GM18520 (cell line): ENCODE data around the gene AGO4.
"Not testable (repeated sequence)": the region's sequence is repeated elsewhere in the genome, so short reads cannot be mapped to it uniquely, and the experiment has no call there.

ENCODE experiments used
- ATAC-seq: cut with Tn5 transposase; IDR thresholded peaks from one replicate; pipeline ENCODE4 v1.9.1; 2021; ENCODE audit not compliant: unreplicated experiment

AGO4 gene

DNA sequence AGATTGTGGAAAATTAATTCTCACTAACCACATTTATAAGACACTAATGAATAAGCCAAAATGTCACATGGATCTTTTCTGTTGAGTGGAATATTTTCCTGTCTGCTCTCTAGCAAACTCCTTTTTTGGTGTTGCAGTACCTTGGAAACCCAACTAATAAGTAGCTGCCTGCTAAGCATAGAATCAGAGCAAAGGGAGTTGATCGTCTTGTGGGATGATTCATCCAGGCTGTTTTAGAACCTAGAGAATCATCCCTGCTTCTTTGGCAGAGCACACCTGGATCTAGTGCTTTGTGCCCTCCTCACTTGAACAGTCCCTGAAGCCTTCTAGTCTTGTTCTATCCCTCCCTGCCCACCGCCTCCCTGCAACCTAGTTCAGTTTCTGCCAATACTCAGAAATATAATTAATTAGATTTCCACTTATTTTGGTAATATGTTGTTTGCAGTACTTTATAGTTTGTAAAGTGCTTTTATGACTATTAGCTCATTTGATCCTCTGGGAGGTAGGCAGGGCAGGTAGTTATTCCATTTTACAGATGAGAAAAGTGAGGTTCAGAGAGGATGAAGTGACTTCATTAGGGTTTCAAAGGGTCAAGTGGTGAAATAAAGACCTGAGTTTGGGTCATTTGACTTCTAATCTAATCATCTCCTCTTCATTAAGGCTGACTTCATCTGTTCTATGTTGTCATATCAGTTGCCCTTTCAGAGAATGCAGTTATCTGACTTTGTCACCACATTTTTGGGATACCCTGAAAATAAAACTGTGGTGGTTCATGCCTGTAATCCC lies 2.5 kb downstream of the AGO4 start:
- no peak for ATAC-seq

DNA sequence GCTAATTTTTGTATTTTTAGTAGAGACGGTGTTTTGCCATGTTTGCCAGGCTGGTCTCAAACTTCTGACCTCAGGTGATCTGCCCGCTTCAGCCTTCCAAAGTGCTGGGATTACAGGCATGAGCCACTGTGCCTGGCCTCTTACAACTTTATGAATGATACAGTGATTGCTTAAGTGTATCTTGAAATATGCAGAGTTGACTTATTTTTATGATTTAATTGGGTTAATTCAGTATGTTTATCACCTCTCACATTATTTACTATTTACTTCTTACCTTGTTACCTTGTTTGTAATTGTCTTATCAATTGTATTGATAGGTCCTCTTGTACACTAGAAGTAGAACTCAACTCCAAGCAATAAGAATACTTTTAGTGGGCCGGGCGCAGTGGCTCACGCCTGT lies 4.9 kb downstream of the AGO4 start:
- ATAC-seq = not testable (repeated sequence)

DNA sequence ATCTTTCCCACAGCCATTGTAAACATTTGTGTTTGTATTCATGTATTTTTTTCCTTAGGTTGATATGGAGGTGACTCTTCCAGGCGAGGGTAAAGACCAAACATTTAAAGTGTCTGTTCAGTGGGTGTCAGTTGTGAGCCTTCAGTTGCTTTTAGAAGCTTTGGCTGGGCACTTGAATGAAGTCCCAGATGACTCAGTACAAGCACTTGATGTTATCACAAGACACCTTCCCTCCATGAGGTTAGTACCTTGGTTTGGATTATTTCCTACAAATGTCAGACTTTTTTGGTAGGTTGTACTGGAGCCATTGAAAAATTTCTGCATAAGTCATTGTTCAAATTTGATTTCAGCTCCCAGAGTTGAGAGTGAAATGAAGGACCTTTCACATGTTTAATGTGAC lies 17.4 kb downstream of the AGO4 start:
- no peak for ATAC-seq

DNA sequence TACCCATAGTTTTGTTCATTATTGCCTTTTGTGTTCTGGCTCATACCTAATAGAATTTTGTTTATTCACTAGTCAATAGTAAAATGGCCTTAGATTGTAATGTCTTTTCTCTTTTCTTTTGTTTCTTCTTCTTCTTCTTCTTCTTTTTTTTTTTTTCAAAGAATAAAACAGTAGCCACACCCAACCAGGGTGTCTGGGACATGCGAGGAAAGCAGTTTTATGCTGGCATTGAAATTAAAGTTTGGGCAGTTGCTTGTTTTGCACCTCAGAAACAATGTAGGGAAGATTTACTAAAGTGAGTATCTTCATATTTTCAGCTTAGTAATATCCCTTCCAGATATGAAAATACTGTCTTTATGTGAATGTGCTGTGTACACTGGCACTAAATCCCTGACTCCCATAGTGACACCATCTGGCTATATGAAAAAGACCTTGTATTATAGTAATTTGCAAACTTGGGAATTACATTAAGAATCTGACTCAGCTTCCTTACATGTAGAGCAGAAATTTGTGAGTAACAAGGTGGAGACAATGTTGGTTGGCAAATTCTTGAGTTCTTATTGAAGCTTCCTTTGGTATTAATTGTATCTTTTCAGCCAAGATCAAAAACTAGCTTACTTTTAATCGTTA lies 24.6 kb downstream of the AGO4 start:
- no peak for ATAC-seq

DNA sequence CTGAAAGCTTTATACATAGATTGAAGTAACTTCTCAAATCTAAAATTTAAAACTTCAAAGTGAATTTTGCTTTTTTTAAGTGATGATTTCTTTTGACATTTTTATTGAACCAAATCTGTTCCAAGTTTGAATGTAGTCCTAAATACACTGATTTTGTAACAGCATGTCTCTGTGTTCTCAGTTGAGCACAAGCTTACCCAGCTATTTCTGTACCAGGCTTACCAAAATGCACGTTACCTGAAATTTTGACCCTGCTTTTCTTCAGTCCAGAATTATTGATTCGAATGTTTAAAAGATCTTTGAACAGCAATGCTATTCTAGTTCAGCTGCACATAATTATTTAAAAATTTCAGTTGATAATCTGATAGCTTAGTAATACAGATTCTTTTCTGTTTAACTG lies 25.6 kb downstream of the AGO4 start:
- ATAC-seq = no peak

DNA sequence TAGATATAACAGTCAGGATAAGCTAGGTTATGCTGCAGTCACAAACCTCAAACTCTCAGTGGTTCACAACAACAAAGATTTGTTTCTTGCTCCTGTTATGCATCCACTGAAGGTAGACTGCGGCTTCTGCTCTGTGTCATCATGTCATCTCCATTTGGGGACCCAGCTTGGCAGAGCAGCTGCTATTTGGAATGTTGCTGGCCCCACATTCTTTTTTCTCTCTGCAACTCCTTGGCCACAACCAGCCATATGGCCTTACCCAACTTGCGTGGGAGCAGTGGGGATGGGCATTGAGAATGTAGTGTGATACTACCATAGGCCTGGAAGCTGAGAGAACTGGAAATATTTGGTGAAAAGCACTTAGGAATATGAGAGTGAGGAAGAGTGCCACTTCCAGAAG lies 26.4 kb downstream of the AGO4 start:
- ATAC-seq = no peak

DNA sequence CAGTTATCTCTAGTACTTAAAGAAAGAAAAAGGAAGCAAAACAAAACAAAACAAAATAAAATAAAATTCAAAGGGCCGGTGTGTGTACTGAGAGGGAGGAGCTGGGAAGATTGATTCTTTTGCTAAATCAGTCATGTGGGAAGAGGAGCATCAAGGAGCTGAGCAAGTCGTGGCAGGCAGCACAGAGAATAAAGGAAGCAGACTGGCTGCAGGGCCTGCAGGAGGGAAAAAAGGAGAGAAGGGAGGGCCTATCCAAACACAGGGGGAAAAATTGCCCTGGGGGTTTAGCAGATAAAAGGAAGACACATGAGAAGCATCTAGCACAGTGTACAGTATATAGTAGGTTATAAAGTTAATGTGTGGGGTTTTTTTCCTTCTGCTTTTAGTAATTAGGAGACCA lies 27.6 kb downstream of the AGO4 start:
- no peak for ATAC-seq

DNA sequence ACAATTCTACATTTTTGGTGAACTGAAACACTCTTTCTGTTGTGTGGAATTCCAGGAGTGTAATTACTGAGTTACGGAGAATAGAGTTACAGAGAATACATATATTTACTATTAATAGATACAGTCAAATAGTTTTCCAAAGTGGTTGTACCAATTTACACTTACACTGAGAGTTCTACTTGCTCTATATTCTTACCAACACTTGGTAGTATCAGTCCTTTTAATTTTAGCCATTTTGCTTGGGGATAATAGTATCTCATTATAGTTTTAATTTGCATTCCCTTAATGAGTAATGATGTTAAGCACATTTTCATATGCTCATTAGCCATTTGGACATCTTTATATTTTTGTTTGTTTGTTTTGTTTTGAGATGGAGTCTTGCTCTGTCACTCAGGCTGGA lies 28.9 kb downstream of the AGO4 start:
- no peak for ATAC-seq

DNA sequence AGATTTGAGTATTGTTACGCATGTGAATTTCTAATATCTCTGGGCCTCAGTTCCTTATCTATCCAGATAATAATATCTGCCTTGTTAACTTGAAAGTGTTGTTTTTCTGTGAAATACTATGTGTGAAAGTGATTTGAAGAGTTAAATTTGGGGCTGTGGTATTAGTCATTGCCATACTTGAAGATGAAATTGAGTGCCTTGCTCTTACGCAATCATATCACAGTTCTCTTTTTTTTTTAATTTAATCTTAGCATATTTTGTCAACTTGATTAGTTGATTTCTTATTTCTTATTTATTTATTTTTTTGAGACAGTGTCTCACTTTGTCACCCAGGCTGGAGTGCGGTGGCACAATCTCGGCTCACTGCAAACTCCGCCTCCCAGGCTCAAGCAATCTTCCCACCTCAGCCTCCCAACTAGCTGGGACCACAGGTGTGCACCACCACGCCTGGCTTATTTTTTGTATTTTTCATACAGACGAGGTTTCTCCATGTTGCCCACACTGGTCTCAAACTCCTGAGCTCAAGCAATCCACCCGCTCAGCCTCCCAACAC lies 31.0 kb downstream of the AGO4 start:
- no peak for ATAC-seq

DNA sequence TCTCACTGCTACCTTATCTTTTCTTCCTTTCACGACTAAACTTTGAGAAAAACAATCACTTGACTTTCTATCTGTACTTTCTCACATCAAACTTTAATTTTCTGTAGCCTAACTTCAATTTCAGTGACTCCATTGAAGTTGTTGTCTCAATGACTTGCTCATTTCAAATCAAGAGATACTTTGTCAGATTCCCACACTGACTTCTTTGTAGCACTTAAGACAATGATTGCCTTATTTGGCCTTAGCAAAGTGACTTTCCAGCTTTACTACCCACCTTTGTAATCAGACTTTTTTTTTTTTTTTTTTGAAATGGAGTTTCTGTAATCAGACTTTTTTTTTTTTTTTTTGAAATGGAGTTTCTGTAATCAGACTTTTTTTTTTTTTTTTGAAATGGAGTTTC lies 37.0 kb downstream of the AGO4 start:
- no peak for ATAC-seq

DNA sequence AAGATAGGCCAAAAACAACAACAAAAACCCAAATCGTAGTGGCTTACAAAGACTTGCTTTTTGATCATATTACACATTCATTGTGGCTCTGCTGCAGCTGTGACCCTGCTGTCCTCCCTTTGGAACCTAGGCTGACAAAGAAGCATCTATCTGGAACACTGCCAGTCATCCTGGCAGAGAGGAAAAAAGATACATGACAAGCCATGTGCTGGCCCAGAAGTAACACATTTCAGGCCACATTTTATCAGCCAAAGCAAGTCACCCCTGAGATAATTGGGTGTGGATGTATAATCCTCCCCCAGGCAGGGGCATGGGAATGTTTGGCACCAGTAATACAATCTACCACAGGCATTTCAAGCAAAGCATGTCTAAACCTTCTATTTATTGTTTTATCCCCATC lies 38.0 kb downstream of the AGO4 start:
- ATAC-seq = no peak

DNA sequence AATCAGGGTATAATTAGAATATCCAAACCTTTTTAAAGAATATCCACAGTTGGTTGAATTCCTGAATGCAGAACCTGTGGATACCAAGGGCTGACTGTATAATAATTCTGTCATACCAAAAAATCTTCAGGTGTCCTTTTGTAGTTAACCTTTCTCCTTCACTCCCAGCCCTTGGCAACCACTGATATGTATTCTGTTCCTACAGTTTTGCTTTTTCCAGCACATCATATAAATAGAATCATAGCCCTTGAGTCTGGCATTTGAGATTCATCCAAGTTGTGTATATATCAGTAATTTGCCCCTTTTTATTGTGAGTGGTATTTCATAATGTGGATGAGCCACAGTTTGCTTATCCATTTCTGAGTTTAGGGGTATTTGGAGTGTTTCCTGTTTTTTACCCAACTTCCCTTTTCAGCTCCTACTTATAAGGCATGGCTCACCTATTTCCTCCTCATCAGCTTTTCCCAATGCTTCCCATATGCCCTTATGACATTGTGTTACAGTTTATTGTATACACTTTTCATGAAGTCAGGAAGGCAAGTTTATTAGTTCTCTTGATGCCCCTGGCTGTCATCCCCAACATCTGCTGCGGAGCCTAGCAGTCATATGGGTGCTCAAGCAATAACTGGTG lies 40.2 kb downstream of the AGO4 start:
- no peak for ATAC-seq

DNA sequence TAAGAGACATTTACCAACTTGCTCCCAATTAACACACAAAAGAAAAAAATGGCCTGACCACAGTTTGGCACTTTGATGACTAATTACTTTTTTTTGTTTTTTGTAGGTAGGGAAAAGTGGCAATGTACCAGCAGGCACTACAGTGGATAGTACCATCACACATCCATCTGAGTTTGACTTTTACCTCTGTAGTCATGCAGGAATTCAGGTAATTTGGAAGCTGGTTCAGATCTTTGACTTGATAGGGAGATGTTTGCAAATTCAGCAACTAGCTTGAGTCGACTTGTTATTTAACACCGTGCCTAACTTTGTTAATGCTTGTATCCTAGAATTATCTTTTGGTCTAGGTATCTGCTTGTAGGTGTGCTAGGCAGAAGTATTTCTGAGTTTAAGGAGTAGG lies 42.2 kb downstream of the AGO4 start:
- ATAC-seq = no peak

DNA sequence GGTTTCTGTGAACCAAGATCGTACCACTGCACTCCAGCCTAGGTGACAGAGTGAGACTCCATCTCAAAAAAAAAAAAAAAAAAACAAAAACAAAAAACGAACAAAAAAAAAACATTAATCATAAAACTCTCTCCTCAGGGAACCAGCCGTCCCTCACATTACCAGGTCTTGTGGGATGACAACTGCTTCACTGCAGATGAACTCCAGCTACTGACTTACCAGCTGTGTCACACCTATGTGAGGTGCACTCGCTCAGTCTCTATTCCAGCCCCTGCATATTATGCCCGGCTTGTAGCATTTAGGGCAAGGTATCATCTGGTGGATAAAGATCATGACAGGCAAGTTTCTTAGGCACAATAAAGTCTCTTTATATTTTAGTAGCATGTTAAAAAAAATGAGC lies 42.9 kb downstream of the AGO4 start:
- no peak for ATAC-seq

DNA sequence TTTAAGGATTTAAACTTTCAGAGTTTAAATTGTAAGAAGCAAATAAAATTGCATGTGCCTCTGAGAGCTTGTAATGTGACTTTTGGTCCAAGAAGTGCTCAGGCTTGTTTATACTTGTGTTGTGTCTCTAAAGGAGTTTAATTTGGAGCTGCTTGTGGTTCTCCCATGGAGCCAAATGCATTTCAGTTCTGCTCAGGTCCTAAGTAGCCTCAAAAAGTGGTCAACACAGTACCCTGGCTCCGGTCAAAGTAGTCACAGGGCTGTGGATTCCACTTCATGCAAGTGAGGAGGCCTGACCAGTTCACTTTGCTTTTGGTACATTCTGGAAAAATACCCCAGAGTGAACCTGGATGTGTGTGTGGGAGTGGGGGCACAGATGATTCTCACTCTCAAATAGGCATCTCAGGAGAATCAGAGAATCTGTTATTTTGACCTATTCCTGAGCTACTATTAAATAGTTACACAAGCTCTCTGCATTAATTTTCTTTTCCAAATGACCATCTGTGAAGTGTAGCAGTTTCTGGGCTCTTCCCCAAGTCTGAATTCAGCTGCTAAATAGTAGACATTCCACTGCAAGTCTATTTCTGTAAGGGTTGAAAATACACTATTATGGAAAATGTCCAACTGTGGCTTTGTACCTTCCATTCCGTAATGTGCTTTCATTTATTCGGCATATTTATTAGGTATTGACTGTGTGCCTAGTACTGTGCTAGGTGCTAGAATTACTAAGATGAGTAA lies 43.5 kb downstream of the AGO4 start:
- ATAC-seq = no peak

DNA sequence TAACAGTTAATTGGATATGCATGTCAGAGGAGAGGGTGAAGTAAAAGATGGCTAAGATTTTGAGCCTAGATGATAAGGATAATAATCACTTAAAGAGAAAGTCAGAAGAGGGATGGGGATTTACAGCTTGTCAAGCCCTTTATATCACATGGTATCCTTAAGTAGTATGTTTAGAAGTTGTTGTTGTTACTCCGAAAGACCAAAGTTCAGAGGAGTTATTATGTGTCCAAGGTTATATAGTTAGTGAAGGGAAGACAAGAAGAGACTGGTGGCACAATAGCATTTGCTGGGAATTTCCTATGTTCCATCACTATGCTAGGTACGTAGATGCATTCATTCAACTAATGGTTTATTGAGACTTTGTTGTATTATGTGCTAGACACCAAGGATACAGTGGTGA lies 44.4 kb downstream of the AGO4 start:
- no peak for ATAC-seq

DNA sequence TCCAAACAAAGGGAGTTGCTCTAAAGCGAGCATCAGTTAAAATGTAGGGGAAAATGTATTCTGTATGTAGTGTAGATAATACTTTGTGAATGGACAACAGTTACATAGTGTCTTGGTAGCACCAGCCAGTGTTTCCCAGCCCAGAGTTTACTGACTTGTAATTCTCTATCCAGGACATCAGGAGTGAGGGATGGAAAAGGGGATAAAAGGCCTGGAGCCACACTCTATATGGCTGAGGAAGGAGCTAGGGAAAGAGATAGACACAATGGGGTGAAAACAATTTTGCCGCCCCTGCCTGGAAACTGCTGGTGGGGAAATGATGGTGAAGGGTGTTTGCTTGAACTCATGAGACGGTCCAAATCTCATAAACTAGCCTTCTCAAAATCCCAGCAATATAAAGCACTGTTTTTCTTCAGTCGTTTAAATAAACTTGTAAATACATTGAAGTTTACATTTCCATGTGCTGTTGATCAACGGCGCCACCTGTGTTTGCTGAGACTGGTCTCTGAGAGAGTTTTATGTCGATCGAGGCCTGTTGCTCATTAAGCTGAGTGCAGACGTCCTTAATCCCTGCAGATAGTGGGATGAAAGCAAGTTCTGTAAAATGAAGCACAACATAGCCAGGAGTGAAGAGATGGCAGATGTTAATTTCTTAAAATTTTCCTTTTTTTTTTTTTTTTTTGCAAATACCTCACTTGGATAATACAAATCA lies 47.3 kb downstream of the AGO4 start:
- ATAC-seq = no peak

DNA sequence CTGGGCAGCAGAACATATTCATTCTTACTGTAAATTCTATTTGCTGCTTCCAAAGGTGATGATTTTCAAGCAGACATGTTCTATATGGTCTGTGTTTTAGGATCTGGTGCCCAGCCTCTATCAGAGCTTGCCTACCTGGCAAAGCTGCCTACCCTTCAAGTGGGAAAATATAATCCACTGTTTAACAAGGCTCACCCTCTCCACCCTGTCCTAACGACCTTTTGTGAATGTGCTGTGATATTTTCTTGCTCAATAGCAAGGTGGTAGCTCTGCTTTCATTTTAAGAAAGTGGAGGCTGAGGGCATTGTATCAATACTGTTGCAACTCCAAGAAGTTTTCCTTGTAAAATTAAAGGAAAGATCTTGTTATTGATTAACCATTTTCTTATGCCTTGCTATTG lies 49.1 kb downstream of the AGO4 start:
- ATAC-seq = no peak

DNA sequence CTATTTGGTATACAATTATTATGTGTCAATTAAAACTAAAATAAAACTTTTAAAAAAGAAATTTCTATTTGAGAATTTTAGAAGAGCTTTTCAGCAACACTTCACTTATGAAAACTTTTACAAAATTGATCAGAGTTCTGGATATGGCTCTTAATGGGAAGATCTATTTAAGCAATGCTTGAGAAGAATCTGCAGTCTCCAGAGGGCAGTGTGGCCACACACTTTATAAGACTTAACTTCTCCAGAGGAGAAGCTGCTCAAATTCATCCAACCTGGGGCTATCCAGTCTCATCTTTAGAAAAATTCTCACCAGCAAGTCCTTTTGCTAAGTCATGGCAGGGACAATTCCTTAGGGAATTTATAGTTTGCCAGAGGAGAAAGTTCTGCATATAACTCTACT lies 50.0 kb downstream of the AGO4 start:
- ATAC-seq = no peak

DNA sequence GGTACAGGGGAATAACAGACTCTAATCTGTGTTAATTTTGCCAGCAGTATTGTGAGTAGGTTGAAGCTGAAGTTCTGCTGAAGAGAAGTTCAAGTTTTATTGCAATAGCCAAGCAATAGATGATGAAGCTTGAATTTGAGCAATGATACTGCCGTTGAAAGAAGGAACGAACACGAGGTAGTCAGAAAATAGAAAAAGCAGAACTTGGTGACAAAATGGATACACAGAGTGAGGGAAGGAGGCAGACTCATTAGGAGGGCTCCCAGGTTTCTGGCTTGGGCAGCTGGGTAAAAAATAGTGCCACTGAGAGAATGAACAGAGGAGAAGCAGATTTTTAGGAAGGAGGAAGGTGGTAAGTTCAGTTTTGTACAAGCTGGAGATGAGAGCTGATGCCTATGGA lies 52.9 kb downstream of the AGO4 start:
- no peak for ATAC-seq

DNA sequence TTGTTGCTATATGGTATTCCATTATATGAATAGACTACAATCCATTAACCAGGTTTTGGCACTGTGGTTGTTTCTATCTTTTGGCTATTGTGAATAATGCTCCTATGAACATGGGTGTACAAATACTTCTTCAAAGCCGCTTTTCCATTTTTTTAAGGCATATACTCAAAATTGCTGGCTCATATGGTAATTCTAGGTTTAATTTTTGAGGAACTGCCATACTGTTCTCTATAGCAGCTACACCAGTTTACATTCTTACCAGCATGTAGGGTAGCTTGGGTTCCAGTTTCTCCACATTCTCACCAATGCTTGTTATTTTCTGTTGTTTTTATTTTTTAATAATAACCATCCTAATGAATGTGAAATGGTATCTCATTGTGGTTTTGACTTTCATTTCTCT lies 55.3 kb downstream of the AGO4 start:
- no peak for ATAC-seq
